Esophagus squamous epithelium (tissue), 5 donors: Measurements from ENCODE around the gene DAB2IP. TPM values are rescaled to one million over a fixed set of nuclear protein-coding genes. Genes with fewer than 3 reads are reported as not detected.

Experiments used
- DNase-seq: peaks from one replicate; lab custom pipeline; 2025; lab: John Stamatoyannopoulos, UW
- H3K27ac ChIP-seq, 4 donors: fragments of 200-600 bp; sonication (generic); one replicate each; pipeline ENCODE4 v1.5.1; 2016 to 2019; ENCODE audit warnings: mild to moderate bottlenecking in 1 of 4
- H3K27me3 ChIP-seq, 4 donors: fragments of 200-600 bp; sonication (generic); 1 replicate in 3 of 4; 2 replicates in 1 of 4; pipeline versions ENCODE4 v1.5.1 to v1.6.0; 2017 to 2021; ENCODE audit warnings: antibody characterized with exemption in 1 of 4
- H3K36me3 ChIP-seq, 3 donors: fragments of 200-600 bp; sonication (generic); one replicate each; pipeline ENCODE4 v1.5.1; 2016 to 2019
- H3K4me1 ChIP-seq, 3 donors: fragments of 200-600 bp; sonication (generic); one replicate each; pipeline ENCODE4 v1.5.1; 2017 to 2019
- H3K4me3 ChIP-seq, 4 donors: fragments of 200-600 bp; sonication (generic); 1 replicate in 3 of 4; 2 replicates in 1 of 4; pipeline ENCODE4 v1.5.1; 2016 to 2019; ENCODE audit warnings: mild to moderate bottlenecking in 2 of 4, moderate library complexity in 1 of 4
- H3K9me3 ChIP-seq, 3 donors: fragments of 200-600 bp; sonication (generic); one replicate each; pipeline ENCODE4 v1.5.1; 2016 to 2019
- CTCF ChIP-seq, 6 experiments: fragments of 450-650 bp in 4 of 6; fragments of 200-600 bp in 2 of 6; sonication (generic) in 2 of 6; IDR thresholded peaks; one replicate each; pipeline ENCODE4 v1.5.1; 2016 to 2019; ENCODE audit warnings: antibody characterized with exemption in 6 of 6, mild to moderate bottlenecking in 4 of 6, moderate library complexity in 4 of 6
- POLR2A ChIP-seq, 4 donors: fragments of 450-650 bp; IDR thresholded peaks; one replicate each; pipeline ENCODE4 v1.6.1; 2017; ENCODE audit warnings: antibody characterized with exemption in 4 of 4, mild to moderate bottlenecking in 4 of 4, moderate library complexity in 3 of 4
- WGBS, 2 donors: methylation state at CpG; one replicate each; pipeline ENCODE4 v1.1.5; 2018; 5-methylcytosine and 5-hydroxymethylcytosine counted together
- intact Hi-C: fragments of 100-400 bp; cut with DNase I; formaldehyde crosslinking; loops from one replicate; pipeline ENCODE4 v1.15.0; 2022
- total RNA-seq, 4 donors: library from RNA; depleted of rRNA; stranded (reverse); fragments of >200 nt; gene quantifications; one replicate each; pipeline ENCODE4 v1.1.0, GENCODE V29; 2016
- donor health status: DM: yes; HTN: yes; CAD: no.

The DAB2IP gene
- total RNA-seq, 4 donors from 2014 or later = 28.3 to 48.8 (median 38.1) TPM

- 70 to 100% methylated on average over 1 to 2 of the region's 19 CpGs for WGBS, 2 donors
- TF ChIP-seq CTCF (IDR thresholded peaks at IDR 0.05) (no peak), POLR2A (IDR thresholded peaks at IDR 0.05) (no peak)
- H3K36me3 ChIP-seq = peaks cover 21 to 98% (median 47%) of the 10 kb centered on the region in 3 donors
These were observed 122.7 kb downstream of the DAB2IP start for GRCh38 chr9:121773954-121774714.

GRCh38 chr9:121774715-121775613, 123.5 kb downstream of the DAB2IP start:
- 87 to 91% methylated on average over 11 to 16 of the region's 26 CpGs for WGBS, 2 donors
- Histone ChIP-seq H3K27me3 (no peaks in the 10 kb centered on the region), H3K4me3 (no peak overlapping the region), H3K36me3 (peaks cover 21 to 93% (median 42%) of the 10 kb centered on the region in 3 donors), H3K4me1 (peaks cover 0 to 14% (median 0%) of the 10 kb centered on the region in 3 donors), H3K27ac (no peak overlapping the region), H3K9me3 (no peaks in the 10 kb centered on the region)
- intact Hi-C loops = no loop called here
- TF ChIP-seq POLR2A (IDR thresholded peaks at IDR 0.05) = no peak
- TF ChIP-seq CTCF (IDR thresholded peaks at IDR 0.05) = no peak
- DNase-seq = no peak

More at GRCh38 chr9:121773954-121774714, 122.7 kb downstream of the DAB2IP start:
- Histone ChIP-seq H3K4me1 (peaks cover 0 to 14% (median 0%) of the 10 kb centered on the region in 3 donors), H3K4me3 (no peak overlapping the region), H3K27ac (no peak overlapping the region), H3K27me3 (no peaks in the 10 kb centered on the region), H3K9me3 (no peaks in the 10 kb centered on the region)
- intact Hi-C loops = no loop called here
- DNase-seq = no peak

- Histone ChIP-seq H3K36me3 (peaks cover 24 to 93% (median 42%) of the 10 kb centered on the region in 3 donors), H3K4me1 (peaks cover 0 to 11% (median 0%) of the 10 kb centered on the region in 3 donors), H3K27me3 (no peaks in the 10 kb centered on the region), H3K27ac (no peak overlapping the region), H3K9me3 (no peaks in the 10 kb centered on the region), H3K4me3 (no peak overlapping the region)
- no peak for DNase-seq
- intact Hi-C loops = no loop called here
- TF ChIP-seq POLR2A (IDR thresholded peaks at IDR 0.05) (no peak), CTCF (IDR thresholded peaks at IDR 0.05) (no peak)
- 94 to 95% methylated on average over 12 to 17 of the region's 23 CpGs for WGBS, 2 donors
These were observed 124.7 kb downstream of the DAB2IP start for GRCh38 chr9:121776001-121776738.

GRCh38 chr9:121776739-121777637, 125.6 kb downstream of the DAB2IP start:
- intact Hi-C loops = no loop called here
- no peak overlapping the region for H3K27ac ChIP-seq
- H3K4me1 ChIP-seq = peaks cover 0 to 5% (median 0%) of the 10 kb centered on the region in 3 donors
- no peak for DNase-seq
- H3K27me3 ChIP-seq = no peaks in the 10 kb centered on the region
- WGBS, 2 donors = 86 to 87% methylated on average over 8 of the region's 8 CpGs
- H3K36me3 ChIP-seq = peaks cover 32 to 93% (median 50%) of the 10 kb centered on the region in 3 donors
- H3K4me3 ChIP-seq = no peak overlapping the region
- no peaks in the 10 kb centered on the region for H3K9me3 ChIP-seq
- TF ChIP-seq CTCF (IDR thresholded peaks at IDR 0.05) (no peak), POLR2A (IDR thresholded peaks at IDR 0.05) (no peak)
